ENCODE measurements around the gene S100A10.

DNA sequence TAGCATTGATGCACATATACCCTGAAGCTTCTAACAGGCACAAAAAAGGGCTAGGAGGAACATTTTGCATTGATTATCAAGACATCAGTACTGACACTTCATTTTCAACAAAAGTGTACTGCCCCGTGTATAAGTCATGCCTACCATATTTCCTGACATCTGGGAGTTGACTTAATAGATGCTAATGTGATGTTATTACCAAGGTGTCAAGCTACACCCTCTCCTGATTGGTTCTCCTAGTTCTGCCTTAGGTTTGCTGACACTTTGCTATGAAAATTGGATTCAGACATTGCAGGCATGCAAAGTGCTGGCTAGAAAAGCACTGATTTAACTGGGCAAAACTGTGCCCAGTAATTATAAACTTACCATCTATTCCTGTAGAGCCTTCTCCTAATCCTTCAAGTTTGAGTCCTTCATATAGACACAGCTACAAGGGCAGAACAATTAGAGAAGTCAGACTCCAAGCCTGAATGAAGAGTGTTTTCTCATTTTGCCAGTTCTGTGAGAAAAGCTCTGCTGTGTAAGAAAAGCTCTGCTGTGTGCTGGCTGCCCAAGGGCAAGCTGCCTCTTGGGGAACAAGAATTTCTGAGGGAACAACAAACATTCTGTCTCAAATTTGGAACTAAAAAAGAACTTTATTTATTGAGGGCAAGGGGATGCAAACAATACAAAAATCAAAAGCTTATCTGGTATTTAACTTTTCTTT lies 11.2 kb downstream of the S100A10 start:
- TF ChIP-seq EZH2 (IDR thresholded peaks at IDR 0.05; ENCODE audit: insufficient read depth, poor library complexity, severe bottlenecking) (no peak), EZH2phosphoT487 (IDR thresholded peaks at IDR 0.05; ENCODE audit: insufficient read depth, low read depth) (no peak)
